A549 (cell line): ENCODE data around the gene SNAP29. TPM values are rescaled to one million over a fixed set of nuclear protein-coding genes. Genes with fewer than 3 reads are reported as not detected.

Experiments used
- ATAC-seq, 2 experiments: fragments of 200-7000 bp in 1 of 2; fragments of >200 bp in 1 of 2; cut with Nextera tagmentation in 1 of 2; cut with Tn5 transposase in 1 of 2; 3 replicates each; pipeline versions ENCODE4 v1.8.0 to v1.9.1; 2018 to 2020; ENCODE audit warnings: mild to moderate bottlenecking in 1 of 2, moderate library complexity in 1 of 2
- CTCF ChIA-PET: fragments of 300-600 bp; sonication (Branson Sonifier 250); formaldehyde crosslinking; extraction: SDS; loops from one replicate; lab custom pipeline; 2021; ENCODE audit warnings: antibody characterized with exemption, inconsistent platforms; lab: Yijun Ruan, JAX
- POLR2A ChIA-PET: fragments of 350-600 bp; formaldehyde crosslinking; extraction: SDS; loops from one replicate; lab custom pipeline; 2021; ENCODE audit warnings: antibody characterized with exemption, inconsistent platforms; lab: Yijun Ruan, JAX
- DNase-seq, 2 experiments: peaks; one replicate each; pipeline versions ENCODE4 v3.0.0 to v3.0.0-alpha.2; 2011 to 2016; ENCODE audit warnings: low read depth in 1 of 2, low spot score in 1 of 2
- FAIRE-seq: peaks from 2 replicates; lab custom pipeline; 2011; peaks lifted over from hg19 to GRCh38; lab: Jason Lieb, UNC
- H3K27ac ChIP-seq, 2 experiments: fragments of >200 bp; sonication (Bioruptor Twin); formaldehyde crosslinking; 3 replicates each; pipeline ENCODE4 v1.5.1; 2016 to 2017
- H3K4me1 ChIP-seq: fragments of >200 bp; sonication (Bioruptor Twin); formaldehyde crosslinking; 3 replicates; pipeline ENCODE4 v1.6.1; 2016
- H3K4me2 ChIP-seq: fragments of >200 bp; sonication (Bioruptor Twin); formaldehyde crosslinking; 3 replicates; pipeline ENCODE4 v1.6.1; 2016
- H3K4me3 ChIP-seq: fragments of >200 bp; sonication (Bioruptor Twin); formaldehyde crosslinking; 3 replicates; pipeline ENCODE4 v1.5.1; 2016
- H3K9me3 ChIP-seq: fragments of >200 bp; sonication (Bioruptor Twin); formaldehyde crosslinking; 3 replicates; pipeline ENCODE4 v1.6.1; 2016
- BHLHE40 ChIP-seq: IDR thresholded peaks from 2 replicates; pipeline ENCODE4 v1.6.1; 2012; ENCODE audit warnings: low read depth, low read length, inconsistent platforms
- CBX2 ChIP-seq: fragments of 200-600 bp; sonication (generic); IDR thresholded peaks from 2 replicates; pipeline ENCODE4 v1.6.1; 2016; ENCODE audit warnings: low read depth, mild to moderate bottlenecking, borderline replicate concordance
- CHD4 ChIP-seq: fragments of 200-600 bp; sonication (generic); IDR thresholded peaks from 2 replicates; pipeline ENCODE4 v1.6.1; 2016; ENCODE audit warnings: antibody characterized with exemption, mild to moderate bottlenecking, borderline replicate concordance
- EHF ChIP-seq: fragments of 250-450 bp; sonication (Bioruptor Pico); IDR thresholded peaks from 2 replicates; pipeline ENCODE4 v1.5.0; 2020; ENCODE audit warnings: mild to moderate bottlenecking
- EP300 ChIP-seq, 2 experiments: fragments of >200 bp; sonication (Bioruptor Twin); formaldehyde crosslinking; IDR thresholded peaks; 2 replicates in 1 of 2; 3 replicates in 1 of 2; pipeline ENCODE4 v1.6.1; 2016 to 2017
- ESRRA ChIP-seq: fragments of 150-350 bp; IDR thresholded peaks from 2 replicates; pipeline ENCODE4 v1.6.1; 2014; ENCODE audit warnings: mild to moderate bottlenecking, low read length, borderline replicate concordance
- FOSB ChIP-seq: fragments of 250-450 bp; sonication (Bioruptor Pico); IDR thresholded peaks from 2 replicates; pipeline ENCODE4 v1.5.0; 2020; ENCODE audit warnings: mild to moderate bottlenecking, moderate library complexity
- FOSL2 ChIP-seq, 2 experiments: fragments of 450-650 bp in 1 of 2; fragments of >200 bp in 1 of 2; sonication (Bioruptor Twin) in 1 of 2; formaldehyde crosslinking; IDR thresholded peaks; 2 replicates each; pipeline versions ENCODE4 v1.5.0 to v1.6.1; 2016 to 2020; ENCODE audit warnings: mild to moderate bottlenecking in 1 of 2, moderate library complexity in 1 of 2
- GATA3 ChIP-seq: IDR thresholded peaks from 2 replicates; pipeline ENCODE4 v1.6.1; 2012; ENCODE audit warnings: borderline replicate concordance
- HDAC2 ChIP-seq: fragments of 200-600 bp; sonication (generic); IDR thresholded peaks from 2 replicates; pipeline ENCODE4 v1.6.1; 2016
- JUN ChIP-seq, 2 experiments: fragments of >200 bp; sonication (Bioruptor Twin); formaldehyde crosslinking; IDR thresholded peaks; 2 replicates in 1 of 2; 3 replicates in 1 of 2; pipeline ENCODE4 v1.6.1; 2016 to 2017
- KDM5A ChIP-seq: fragments of 200-600 bp; sonication (generic); IDR thresholded peaks from 2 replicates; pipeline ENCODE4 v1.6.1; 2016; ENCODE audit warnings: antibody characterized with exemption, mild to moderate bottlenecking
- NR3C1 ChIP-seq: fragments of >200 bp; sonication (Bioruptor Twin); formaldehyde crosslinking; IDR thresholded peaks from 3 replicates; pipeline ENCODE4 v1.6.1; 2017
- RAD21 ChIP-seq, 2 experiments: fragments of >200 bp in 1 of 2; sonication (Bioruptor Twin) in 1 of 2; formaldehyde crosslinking in 1 of 2; IDR thresholded peaks in 1 of 2; conservative IDR thresholded peaks in 1 of 2; 2 replicates in 1 of 2; 3 replicates in 1 of 2; pipeline ENCODE4 v1.6.1; 2012 to 2018; ENCODE audit warnings: inconsistent platforms in 1 of 2
- RCOR1 ChIP-seq: fragments of 150-350 bp; IDR thresholded peaks from 2 replicates; pipeline ENCODE4 v1.6.1; 2014; ENCODE audit warnings: antibody characterized with exemption, low read length, low read depth
- RNF2 ChIP-seq: fragments of 200-600 bp; sonication (generic); IDR thresholded peaks from 2 replicates; pipeline ENCODE4 v1.6.1; 2016; ENCODE audit warnings: low read depth, mild to moderate bottlenecking, antibody characterized with exemption, moderate library complexity, borderline replicate concordance
- SREBF2 ChIP-seq: fragments of 450-650 bp; IDR thresholded peaks from 2 replicates; pipeline ENCODE4 v1.6.1; 2014; ENCODE audit warnings: mild to moderate bottlenecking, moderate library complexity
- TP53 ChIP-seq: fragments of 250-450 bp; sonication (Bioruptor Pico); IDR thresholded peaks from 2 replicates; pipeline ENCODE4 v1.5.0; 2021; ENCODE audit warnings: mild to moderate bottlenecking, moderate library complexity
- ZC3H11A ChIP-seq: fragments of 450-650 bp; IDR thresholded peaks from 2 replicates; pipeline ENCODE4 v1.6.1; 2014; ENCODE audit warnings: antibody characterized with exemption, mild to moderate bottlenecking
- ZFP36 ChIP-seq: fragments of 450-650 bp; IDR thresholded peaks from 2 replicates; pipeline ENCODE4 v1.6.1; 2014; ENCODE audit warnings: borderline replicate concordance; ENCODE audit not compliant: partially characterized antibody
- ZSCAN20 ChIP-seq: fragments of 250-450 bp; sonication (Bioruptor Pico); IDR thresholded peaks from 2 replicates; pipeline ENCODE4 v1.8.0; 2022; ENCODE audit warnings: mild to moderate bottlenecking, moderate library complexity
- WGBS: methylation state at CpG from one replicate; pipeline ENCODE4 v1.1.6; 2017; ENCODE audit errors: missing lambda C conversion rate; 5-methylcytosine and 5-hydroxymethylcytosine counted together
- polyA plus RNA-seq, 4 experiments: library from polyadenylated mRNA; depleted of rRNA in 3 of 4; stranded (reverse); fragments of >200 nt; fragmentation: RNase III in 1 of 4; extraction: RNeasy Plus Mini Kit Qiagen cat#74134 plus additional on column Dnase treatment in 1 of 4; gene quantifications; 2 replicates in 3 of 4; 3 replicates in 1 of 4; pipeline ENCODE4 v1.2.3, GENCODE V29; 2011 to 2017
- TF ChIP-seq, protein P1 (sequence below): IDR thresholded peaks from 2 replicates; pipeline ENCODE4 v1.6.1; 2012
- TF ChIP-seq, protein P2 (sequence below): fragments of 450-650 bp; IDR thresholded peaks from 2 replicates; pipeline ENCODE4 v1.6.1; 2014; ENCODE audit warnings: antibody characterized with exemption
- TF ChIP-seq, protein P3 (sequence below): fragments of >200 bp; sonication (Bioruptor Twin); formaldehyde crosslinking; IDR thresholded peaks from 3 replicates; pipeline ENCODE4 v1.6.1; 2016
- TF ChIP-seq, protein P4 (sequence below): fragments of 150-350 bp; IDR thresholded peaks from 2 replicates; pipeline ENCODE4 v1.6.1; 2014; ENCODE audit warnings: low read depth, mild to moderate bottlenecking, low read length
- TF ChIP-seq, protein P5 (sequence below): IDR thresholded peaks from 2 replicates; pipeline ENCODE4 v1.6.1; 2012; ENCODE audit warnings: low read depth, borderline replicate concordance

SNAP29 gene
- polyA plus RNA-seq, 2 of the 4 experiments (the other 2 are of a cell fraction), result 14.2 to 20.1 TPM

DNA sequence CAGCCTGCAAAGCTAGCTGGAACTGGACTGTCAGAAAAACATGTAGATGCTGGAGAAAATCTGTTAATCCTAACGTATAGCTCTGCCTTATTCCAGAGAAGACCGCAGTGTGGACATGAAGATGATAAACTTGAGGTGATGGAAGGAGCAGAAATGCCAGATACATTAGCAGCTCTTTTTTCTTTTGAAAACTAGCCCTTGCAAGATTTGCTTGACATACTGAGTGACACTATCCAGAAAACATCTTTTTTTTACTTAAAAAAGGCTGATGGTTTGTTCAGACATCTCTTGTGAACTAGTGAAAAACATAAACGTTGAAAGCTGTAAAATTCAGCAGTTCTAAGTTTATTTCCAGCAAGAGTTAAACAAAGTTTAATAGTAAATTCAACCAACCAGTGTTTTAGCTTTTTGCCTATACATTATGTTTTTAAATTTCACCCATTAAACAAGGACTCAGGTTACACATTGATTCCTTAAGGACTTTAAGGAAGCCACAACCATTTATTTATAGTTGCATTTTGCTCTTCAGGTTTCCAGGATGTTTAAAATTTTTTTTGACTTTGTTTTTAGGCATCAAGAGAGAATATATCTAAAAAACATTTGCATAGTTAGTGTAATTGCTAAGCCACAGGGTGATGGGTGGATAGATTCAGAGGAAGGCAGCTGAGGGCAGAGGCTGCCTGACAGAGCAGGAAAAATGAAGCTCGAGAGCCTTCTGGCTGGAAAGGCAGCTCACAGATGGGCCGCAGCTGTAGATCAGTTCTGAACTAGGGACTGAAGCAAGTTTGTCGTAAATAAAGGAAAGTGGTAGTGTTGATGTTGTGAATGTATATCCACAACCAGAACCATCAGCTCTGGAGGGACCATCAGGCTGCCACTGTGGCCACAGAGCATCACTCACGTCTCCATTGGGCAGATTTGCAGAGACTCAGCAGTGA, 9.5 kb downstream of the SNAP29 start:
- no peaks in the 10 kb centered on the region for H3K9me3 ChIP-seq
- 0 out of 3 replicates have a peak, but pooled peaks cover 4% of the 10 kb centered on the region for H3K4me1 ChIP-seq
- POLR2A ChIA-PET, result interaction anchor here (0.6 kb wide), 1 partner anchor 28 kb away, joined by 3 read pairs; no protein-coding TSS in a partner anchor
- H3K4me2 ChIP-seq, result no peak overlapping the region
- DNase-seq (no peak), FAIRE-seq (no peak), ATAC-seq (no peak)
- CTCF ChIA-PET, result interaction anchor here (0.5 to 1.5 kb wide), 3 partner anchors 17 to 60 kb away, joined by 3 to 7 read pairs (median 5); partner anchors contain the start of gene CRKL
- 80% methylated on average over 7 of the region's 7 CpGs for WGBS
- no peak overlapping the region for H3K27ac ChIP-seq
- no peak for TF ChIP-seq TP53 (CRISPR knock-in tag)
- TF ChIP-seq CHD4, result no peak
- TF ChIP-seq JUN (IDR thresholded peaks at IDR 0.05), result no peak
- TF ChIP-seq ZFP36, result no peak
- no peak for TF ChIP-seq FOSB (CRISPR knock-in tag)
- no peak for TF ChIP-seq RNF2
- TF ChIP-seq RCOR1, result no peak
- TF ChIP-seq SREBF2, result no peak
- TF ChIP-seq, protein P1, sequence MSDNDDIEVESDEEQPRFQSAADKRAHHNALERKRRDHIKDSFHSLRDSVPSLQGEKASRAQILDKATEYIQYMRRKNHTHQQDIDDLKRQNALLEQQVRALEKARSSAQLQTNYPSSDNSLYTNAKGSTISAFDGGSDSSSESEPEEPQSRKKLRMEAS, result no peak
- TF ChIP-seq EHF (CRISPR knock-in tag), result no peak
- TF ChIP-seq GATA3, result no peak
- TF ChIP-seq ESRRA, result no peak
- no peak overlapping the region for H3K4me3 ChIP-seq

DNA sequence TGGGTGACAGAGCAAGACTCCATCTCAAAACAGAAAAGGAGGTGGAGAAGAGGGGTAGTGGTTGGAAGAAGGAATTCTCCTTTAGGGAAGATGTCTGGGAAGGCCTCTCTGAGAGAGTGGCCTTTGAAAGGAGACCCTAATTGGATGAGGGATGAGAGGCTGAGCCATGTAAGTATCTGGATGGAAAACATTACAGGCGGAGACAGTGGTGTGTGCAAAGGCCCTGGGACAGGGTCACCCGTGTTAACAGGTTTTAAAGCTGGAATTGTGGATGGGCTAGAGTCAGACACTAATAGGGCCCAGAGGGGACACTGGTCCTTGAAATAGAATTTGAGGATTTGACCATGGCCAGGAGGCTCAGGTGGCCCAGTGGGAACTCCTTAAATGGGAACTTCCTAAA, 10.4 kb downstream of the SNAP29 start:
- no peak for DNase-seq
- 90% methylated on average over 2 of the region's 2 CpGs for WGBS
- TF ChIP-seq KDM5A, result no peak
- TF ChIP-seq, protein P2, sequence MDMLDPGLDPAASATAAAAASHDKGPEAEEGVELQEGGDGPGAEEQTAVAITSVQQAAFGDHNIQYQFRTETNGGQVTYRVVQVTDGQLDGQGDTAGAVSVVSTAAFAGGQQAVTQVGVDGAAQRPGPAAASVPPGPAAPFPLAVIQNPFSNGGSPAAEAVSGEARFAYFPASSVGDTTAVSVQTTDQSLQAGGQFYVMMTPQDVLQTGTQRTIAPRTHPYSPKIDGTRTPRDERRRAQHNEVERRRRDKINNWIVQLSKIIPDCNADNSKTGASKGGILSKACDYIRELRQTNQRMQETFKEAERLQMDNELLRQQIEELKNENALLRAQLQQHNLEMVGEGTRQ, result no peak
- no peak for TF ChIP-seq GATA3
- no peak for TF ChIP-seq FOSL2 (IDR thresholded peaks at IDR 0.05)
- no peak for TF ChIP-seq FOSL2 (CRISPR knock-in tag; IDR thresholded peaks at IDR 0.05)
- TF ChIP-seq, protein P3, sequence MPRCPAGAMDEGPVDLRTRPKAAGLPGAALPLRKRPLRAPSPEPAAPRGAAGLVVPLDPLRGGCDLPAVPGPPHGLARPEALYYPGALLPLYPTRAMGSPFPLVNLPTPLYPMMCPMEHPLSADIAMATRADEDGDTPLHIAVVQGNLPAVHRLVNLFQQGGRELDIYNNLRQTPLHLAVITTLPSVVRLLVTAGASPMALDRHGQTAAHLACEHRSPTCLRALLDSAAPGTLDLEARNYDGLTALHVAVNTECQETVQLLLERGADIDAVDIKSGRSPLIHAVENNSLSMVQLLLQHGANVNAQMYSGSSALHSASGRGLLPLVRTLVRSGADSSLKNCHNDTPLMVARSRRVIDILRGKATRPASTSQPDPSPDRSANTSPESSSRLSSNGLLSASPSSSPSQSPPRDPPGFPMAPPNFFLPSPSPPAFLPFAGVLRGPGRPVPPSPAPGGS, result no peak
- TF ChIP-seq ESRRA, result no peak
- no peak for TF ChIP-seq EP300 (IDR thresholded peaks at IDR 0.05)
- TF ChIP-seq RAD21 (conservative IDR thresholded peaks at IDR 0.05 in 1 of 2, IDR thresholded peaks at IDR 0.05 in 1 of 2), result no peak
- no peak for TF ChIP-seq CBX2
- TF ChIP-seq ZC3H11A, result no peak
- TF ChIP-seq BHLHE40, result no peak
- TF ChIP-seq, protein P4, sequence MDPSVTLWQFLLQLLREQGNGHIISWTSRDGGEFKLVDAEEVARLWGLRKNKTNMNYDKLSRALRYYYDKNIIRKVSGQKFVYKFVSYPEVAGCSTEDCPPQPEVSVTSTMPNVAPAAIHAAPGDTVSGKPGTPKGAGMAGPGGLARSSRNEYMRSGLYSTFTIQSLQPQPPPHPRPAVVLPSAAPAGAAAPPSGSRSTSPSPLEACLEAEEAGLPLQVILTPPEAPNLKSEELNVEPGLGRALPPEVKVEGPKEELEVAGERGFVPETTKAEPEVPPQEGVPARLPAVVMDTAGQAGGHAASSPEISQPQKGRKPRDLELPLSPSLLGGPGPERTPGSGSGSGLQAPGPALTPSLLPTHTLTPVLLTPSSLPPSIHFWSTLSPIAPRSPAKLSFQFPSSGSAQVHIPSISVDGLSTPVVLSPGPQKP, result no peak
- TF ChIP-seq, protein P5, sequence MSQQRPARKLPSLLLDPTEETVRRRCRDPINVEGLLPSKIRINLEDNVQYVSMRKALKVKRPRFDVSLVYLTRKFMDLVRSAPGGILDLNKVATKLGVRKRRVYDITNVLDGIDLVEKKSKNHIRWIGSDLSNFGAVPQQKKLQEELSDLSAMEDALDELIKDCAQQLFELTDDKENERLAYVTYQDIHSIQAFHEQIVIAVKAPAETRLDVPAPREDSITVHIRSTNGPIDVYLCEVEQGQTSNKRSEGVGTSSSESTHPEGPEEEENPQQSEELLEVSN, result no peak
- TF ChIP-seq HDAC2, result no peak
- no peak for TF ChIP-seq ZSCAN20 (CRISPR knock-in tag)
- no peak for TF ChIP-seq NR3C1
- TF ChIP-seq, all 56 proteins: peak for 0
- H3K9me3 ChIP-seq, result no peaks in the 10 kb centered on the region
- CTCF ChIA-PET, result interaction anchor here (1.4 to 1.5 kb wide), 2 partner anchors 16 kb away, joined by 3 to 7 read pairs; no protein-coding TSS in a partner anchor
- ATAC-seq, result no peak
- POLR2A ChIA-PET, result no interaction called here
- H3K27ac ChIP-seq, result no peak overlapping the region
- H3K4me1 ChIP-seq, result 0 out of 3 replicates have a peak, but pooled peaks cover 4% of the 10 kb centered on the region
- FAIRE-seq, result no peak
- H3K4me2 ChIP-seq, result no peak overlapping the region
- H3K4me3 ChIP-seq, result no peak overlapping the region
